Aorta (tissue), 5 donors: ENCODE measurements around the gene FAM170B. TPM values are rescaled to one million over a fixed set of nuclear protein-coding genes. Genes with fewer than 3 reads are reported as not detected.

ENCODE experiments used
- ATAC-seq: fragments of 200-7000 bp; cut with Tn5 transposase; one replicate; pipeline ENCODE4 v1.9.1; 2022; ENCODE audit warnings: moderate library complexity; ENCODE audit not compliant: low FRiP score
- DNase-seq, 2 donors: peaks; one replicate each; pipeline ENCODE4 v3.0.0-alpha.2; 2020
- H3K27ac ChIP-seq, 2 donors: one replicate each; pipeline ENCODE4 v1.5.1; 2013; ENCODE audit warnings: low read length in 2 of 2, mild to moderate bottlenecking in 2 of 2, moderate library complexity in 2 of 2, control low read depth in 1 of 2, inconsistent platforms in 1 of 2, low read depth in 1 of 2
- H3K27me3 ChIP-seq, 2 donors: one replicate each; pipeline ENCODE4 v1.6.1; 2013; ENCODE audit warnings: control low read depth in 1 of 2, low read length in 1 of 2, mild to moderate bottlenecking in 1 of 2, moderate library complexity in 1 of 2; ENCODE audit not compliant: insufficient read depth in 2 of 2, control insufficient read depth in 1 of 2
- H3K36me3 ChIP-seq, 2 donors: one replicate each; pipeline ENCODE4 v1.6.1; 2013; ENCODE audit warnings: control low read depth in 1 of 2, low read length in 1 of 2, mild to moderate bottlenecking in 1 of 2; ENCODE audit not compliant: insufficient read depth in 2 of 2, control insufficient read depth in 1 of 2
- H3K4me1 ChIP-seq, 2 donors: one replicate each; pipeline ENCODE4 v1.6.1; 2013; ENCODE audit warnings: low read length in 2 of 2, control low read depth in 1 of 2, mild to moderate bottlenecking in 1 of 2, moderate library complexity in 1 of 2; ENCODE audit not compliant: insufficient read depth in 2 of 2, control insufficient read depth in 1 of 2
- H3K4me3 ChIP-seq, 2 donors: one replicate each; pipeline ENCODE4 v1.5.1; 2013; ENCODE audit warnings: low read length in 2 of 2, control low read depth in 1 of 2, mild to moderate bottlenecking in 1 of 2
- H3K9me3 ChIP-seq: one replicate; pipeline ENCODE4 v1.6.1; 2013; ENCODE audit warnings: mild to moderate bottlenecking, low read length; ENCODE audit not compliant: control insufficient read depth
- WGBS, 2 donors: extraction: QIAGEN DNeasy Blood & Tissue Kit; methylation state at CpG; one replicate each; pipeline ENCODE4 v1.1.7; 2013; 5-methylcytosine and 5-hydroxymethylcytosine counted together
- intact Hi-C, 2 donors: fragments of 100-400 bp; cut with DNase I; formaldehyde crosslinking; loops; one replicate each; pipeline versions ENCODE4 v1.14.2 to v1.15.0; 2022
- polyA plus RNA-seq, 2 donors: library from polyadenylated mRNA; stranded (reverse); fragments of 200-250 nt; gene quantifications; one replicate each; pipeline ENCODE4 v1.2.3, GENCODE V29; 2013
- total RNA-seq, 2 donors: library from RNA; stranded (reverse); fragmentation: NEBNext Ultra II Directional; extraction: Animal tissue kit (Norgen Biotek cat#: 25700); gene quantifications; one replicate each; pipeline ENCODE4 v1.2.1, GENCODE V29; 2021
- donor health status: healthy with polysubstance abuse.
- donor health status: Bipolar disorder and iron deficiency.
- donor health status: DM: no; HTN: no; CAD: no.
- donor health status: DM: no; HTN: no; CAD: no.
- donor health status: DM: yes; HTN: yes; CAD: no.

Gene FAM170B
- total and polyA plus RNA-seq, 4 donors = not detected

DNA sequence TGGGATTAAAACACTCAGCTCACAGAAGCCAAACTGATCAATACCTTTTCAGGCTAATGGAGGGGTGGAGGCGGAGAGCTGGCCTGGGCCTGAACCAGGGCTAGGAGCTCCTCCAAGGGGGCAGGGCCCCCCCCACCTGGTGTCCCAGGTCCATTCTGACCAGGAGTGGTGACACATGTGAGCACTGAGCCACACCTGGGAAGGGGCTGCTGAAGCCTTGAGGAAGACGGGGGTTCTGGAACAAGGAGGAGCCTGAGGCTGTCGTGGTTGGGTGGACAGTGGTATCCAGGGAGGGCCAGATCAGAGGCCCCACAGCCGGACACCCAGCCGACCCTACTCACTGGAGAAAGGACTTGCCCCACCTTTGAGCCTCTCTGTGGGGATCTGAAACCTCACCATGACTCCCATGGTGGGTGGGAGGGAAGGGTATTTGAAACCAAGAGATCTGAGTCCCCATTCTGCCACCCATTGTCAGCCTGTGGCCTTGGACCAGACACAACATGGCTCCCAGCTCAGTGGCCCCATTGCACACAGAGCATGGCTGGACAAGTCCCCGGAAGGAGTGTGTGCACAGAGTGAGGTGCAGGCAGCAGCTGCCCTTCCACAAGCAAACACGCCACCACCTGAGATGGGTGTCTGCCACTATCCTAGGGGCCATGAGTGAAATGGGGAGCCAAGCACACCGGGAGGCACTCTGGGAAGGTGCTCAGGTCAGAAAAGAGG lies 41.9 kb upstream of the FAM170B start:
- no peaks in the 10 kb centered on the region for H3K27me3 ChIP-seq
- DNase-seq = peak in 1 of 2 donors; percentile 58
- H3K9me3 ChIP-seq = no peaks in the 10 kb centered on the region
- H3K4me1 ChIP-seq = no peaks in the 10 kb centered on the region
- no peak overlapping the region for H3K4me3 ChIP-seq
- H3K27ac ChIP-seq = no peak overlapping the region
- H3K36me3 ChIP-seq = no peaks in the 10 kb centered on the region
- WGBS, 2 donors = 98% methylated on average over 8 of the region's 8 CpGs
- intact Hi-C loops = no loop called here
- no peak for ATAC-seq

DNA sequence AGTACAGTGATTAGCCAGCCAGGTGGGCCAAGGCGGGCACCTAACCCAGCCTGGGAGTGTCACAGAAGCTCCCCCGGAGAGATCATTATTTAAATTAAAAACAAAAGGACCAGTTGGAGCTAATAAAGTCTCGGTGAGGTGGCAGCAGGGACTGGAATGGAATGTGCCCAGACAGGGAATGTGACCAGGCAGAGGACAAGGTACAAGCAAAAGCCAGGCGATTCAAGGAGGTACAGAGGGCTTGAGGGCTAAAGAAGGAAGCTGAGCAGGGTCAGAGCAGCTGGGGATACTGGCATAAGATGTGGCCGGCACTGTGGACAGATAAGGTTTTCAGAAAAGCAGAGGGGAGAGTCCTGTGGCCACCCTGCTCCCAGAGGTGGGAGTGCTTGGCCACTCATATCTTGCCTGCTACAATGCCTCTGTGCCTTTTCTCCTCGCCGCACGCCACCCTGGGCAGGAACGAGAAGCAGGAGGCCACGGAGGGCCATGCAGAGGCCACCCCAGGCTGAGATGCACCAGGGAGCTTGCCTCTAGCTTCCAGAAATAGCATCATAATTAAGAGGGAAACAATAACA lies 41.2 kb upstream of the FAM170B start:
- WGBS, 2 donors = 86 to 92% methylated on average over 10 of the region's 10 CpGs
- H3K27ac ChIP-seq = no peak overlapping the region
- DNase-seq = no peak
- ATAC-seq = no peak
- intact Hi-C loops = no loop called here
- no peak overlapping the region for H3K4me3 ChIP-seq
- no peaks in the 10 kb centered on the region for H3K36me3 ChIP-seq
- H3K9me3 ChIP-seq = no peaks in the 10 kb centered on the region
- H3K27me3 ChIP-seq = no peaks in the 10 kb centered on the region
- no peaks in the 10 kb centered on the region for H3K4me1 ChIP-seq

DNA sequence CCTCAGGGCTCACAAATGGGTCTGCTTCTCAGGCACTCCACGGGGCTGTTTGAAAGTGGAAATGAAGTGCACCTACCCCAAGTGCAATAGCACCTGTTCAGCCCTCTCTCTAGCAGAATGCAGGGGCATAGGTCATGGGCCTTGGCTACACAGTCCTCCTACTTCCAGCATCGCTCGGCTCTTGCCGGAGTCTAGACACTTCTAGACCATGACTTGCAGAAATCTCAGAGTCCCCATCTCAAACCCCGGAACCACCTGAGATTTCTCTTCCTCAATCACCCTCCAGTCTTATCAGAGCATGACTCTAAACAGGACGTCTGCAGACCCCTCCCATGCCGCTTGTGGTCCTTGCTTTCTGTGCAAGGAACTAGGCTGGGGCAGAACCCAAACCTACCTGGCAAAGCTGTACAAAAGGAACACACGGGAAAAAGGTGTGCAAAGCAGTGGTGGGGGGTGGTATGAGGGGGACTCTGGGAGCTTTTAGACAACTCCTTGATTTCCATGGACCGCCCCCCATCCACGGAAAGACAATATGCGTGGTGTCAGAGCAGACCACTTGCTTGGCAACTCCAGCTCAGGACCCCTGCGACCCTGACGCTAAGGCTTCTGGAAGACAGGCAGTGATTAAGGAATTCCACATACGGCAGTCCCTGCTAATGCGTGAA lies 40.6 kb upstream of the FAM170B start:
- Histone ChIP-seq H3K27me3 (no peaks in the 10 kb centered on the region), H3K4me3 (no peak overlapping the region), H3K4me1 (no peaks in the 10 kb centered on the region), H3K27ac (no peak overlapping the region), H3K36me3 (no peaks in the 10 kb centered on the region), H3K9me3 (no peaks in the 10 kb centered on the region)
- ATAC-seq (no peak), DNase-seq (no peak)
- intact Hi-C loops = no loop called here
- WGBS, 2 donors = 85 to 88% methylated on average over 15 of the region's 15 CpGs

DNA sequence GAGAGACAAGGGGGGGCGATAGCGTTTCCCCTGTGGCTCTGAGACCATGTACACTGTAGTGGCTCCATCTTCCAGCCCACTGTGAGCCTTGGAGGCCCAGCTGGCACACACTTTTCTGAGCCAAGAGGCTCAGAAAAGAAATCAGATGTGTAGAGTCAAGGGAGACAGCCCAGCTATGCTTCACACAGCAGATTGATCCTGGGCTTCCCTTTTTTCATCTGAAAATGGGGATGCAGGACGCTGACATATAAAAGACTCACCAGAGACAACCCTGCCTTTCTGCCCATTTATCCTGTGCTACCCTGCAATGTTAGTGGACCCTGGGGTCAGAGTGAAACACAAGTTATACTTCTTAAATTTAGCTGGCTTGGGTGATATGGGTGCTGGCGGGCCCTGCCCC lies 40.0 kb upstream of the FAM170B start:
- Histone ChIP-seq H3K4me1 (no peaks in the 10 kb centered on the region), H3K36me3 (no peaks in the 10 kb centered on the region), H3K9me3 (no peaks in the 10 kb centered on the region), H3K4me3 (no peak overlapping the region), H3K27me3 (no peaks in the 10 kb centered on the region), H3K27ac (no peak overlapping the region)
- intact Hi-C loops = no loop called here
- no peak for DNase-seq
- 83 to 84% methylated on average over 4 of the region's 4 CpGs for WGBS, 2 donors
- ATAC-seq = no peak

DNA sequence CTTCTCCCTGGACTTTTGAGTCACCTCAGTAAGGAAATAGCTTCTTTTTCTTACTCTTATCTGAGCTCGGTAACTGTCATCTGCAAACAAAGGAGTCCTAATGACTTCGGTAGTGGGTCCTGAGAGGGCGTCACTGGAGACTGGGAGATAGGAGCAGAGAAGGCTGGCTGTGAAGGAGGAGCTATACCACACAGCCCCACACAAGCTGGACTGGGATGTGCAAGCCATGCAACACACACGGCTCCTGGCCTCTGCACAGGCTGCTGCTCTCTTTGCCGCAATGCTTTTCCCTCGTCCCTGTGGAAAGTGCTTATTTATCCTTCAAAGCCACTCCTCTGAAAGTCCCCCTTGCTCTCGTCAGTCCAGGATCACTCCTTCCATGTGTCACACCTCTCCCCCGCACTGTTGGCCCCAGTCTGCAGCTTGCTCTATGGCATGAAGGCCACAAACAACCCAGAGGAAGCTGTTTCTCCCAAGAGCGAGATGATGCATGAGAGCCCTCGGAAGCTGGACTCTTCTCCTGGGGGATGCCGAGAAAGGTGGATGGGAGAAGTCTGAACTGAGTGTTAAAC lies 39.5 kb upstream of the FAM170B start:
- Histone ChIP-seq H3K9me3 (no peaks in the 10 kb centered on the region), H3K4me1 (no peaks in the 10 kb centered on the region), H3K27me3 (no peaks in the 10 kb centered on the region), H3K27ac (no peak overlapping the region), H3K4me3 (no peak overlapping the region), H3K36me3 (no peaks in the 10 kb centered on the region)
- ATAC-seq (no peak), DNase-seq (no peak)
- 94% methylated on average over 11 of the region's 11 CpGs for WGBS, 2 donors
- intact Hi-C loops = no loop called here

DNA sequence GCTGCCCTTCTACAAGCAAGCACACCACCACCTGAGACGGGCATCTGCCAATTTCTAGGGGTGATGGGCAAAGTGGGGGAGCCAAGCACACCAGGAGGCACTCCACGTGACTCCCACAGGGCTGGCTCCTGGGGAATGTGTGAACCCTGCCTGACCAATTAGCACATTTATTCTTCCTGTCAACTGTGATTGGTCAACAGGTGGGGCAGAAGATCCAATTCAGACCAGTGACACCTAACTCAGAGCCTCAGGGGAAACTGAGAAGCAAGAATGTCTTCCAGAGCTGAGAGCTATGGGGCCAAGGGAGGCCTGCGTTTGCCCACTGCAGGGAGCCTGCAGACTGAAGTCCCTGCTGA lies 38.9 kb upstream of the FAM170B start:
- Histone ChIP-seq H3K27me3 (no peaks in the 10 kb centered on the region), H3K27ac (no peak overlapping the region), H3K4me3 (no peak overlapping the region), H3K36me3 (no peaks in the 10 kb centered on the region), H3K4me1 (no peaks in the 10 kb centered on the region), H3K9me3 (no peaks in the 10 kb centered on the region)
- no peak for ATAC-seq
- DNase-seq = no peak
- intact Hi-C loops = no loop called here
- WGBS, 2 donors = 93 to 100% methylated on average over 3 of the region's 3 CpGs

DNA sequence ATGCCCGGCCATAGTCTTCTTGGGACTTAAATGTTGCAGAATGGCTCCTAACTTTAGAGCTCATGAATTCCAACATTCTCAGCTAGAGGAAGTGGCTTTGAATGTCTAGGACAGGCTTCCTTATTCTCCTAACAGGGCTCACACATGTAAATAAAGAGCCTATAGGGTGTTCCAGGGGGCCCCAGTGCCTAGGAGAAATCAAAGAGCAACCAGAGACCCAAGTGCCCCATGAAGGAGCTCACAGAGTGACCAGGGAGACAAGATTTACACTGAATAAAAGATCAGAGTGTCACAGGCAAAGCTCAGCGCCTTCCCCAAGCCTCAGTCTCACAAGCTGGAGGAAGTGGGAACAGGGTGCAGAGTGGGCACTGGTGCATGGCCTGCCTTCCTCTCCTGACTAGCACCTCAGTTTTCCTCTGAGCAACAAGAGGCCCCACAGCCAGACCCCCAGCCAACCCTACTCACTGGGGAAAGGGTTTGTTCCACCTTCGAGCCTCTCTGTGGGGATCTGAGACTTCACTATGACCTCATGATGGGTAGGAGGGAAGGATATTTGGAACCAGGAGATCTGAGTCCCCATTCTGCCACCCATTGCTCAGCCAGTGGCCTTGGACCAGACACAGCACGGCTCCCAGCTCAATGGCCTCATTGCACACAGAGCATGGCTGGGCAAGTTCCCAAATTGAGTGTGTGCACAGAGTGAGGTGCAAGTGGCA lies 38.4 kb upstream of the FAM170B start:
- Histone ChIP-seq H3K36me3 (no peaks in the 10 kb centered on the region), H3K4me3 (no peak overlapping the region), H3K27ac (no peak overlapping the region), H3K9me3 (no peaks in the 10 kb centered on the region), H3K4me1 (no peaks in the 10 kb centered on the region), H3K27me3 (no peaks in the 10 kb centered on the region)
- WGBS, 2 donors = 95 to 96% methylated on average over 4 of the region's 4 CpGs
- DNase-seq (no peak), ATAC-seq (no peak)
- intact Hi-C loops = no loop called here

DNA sequence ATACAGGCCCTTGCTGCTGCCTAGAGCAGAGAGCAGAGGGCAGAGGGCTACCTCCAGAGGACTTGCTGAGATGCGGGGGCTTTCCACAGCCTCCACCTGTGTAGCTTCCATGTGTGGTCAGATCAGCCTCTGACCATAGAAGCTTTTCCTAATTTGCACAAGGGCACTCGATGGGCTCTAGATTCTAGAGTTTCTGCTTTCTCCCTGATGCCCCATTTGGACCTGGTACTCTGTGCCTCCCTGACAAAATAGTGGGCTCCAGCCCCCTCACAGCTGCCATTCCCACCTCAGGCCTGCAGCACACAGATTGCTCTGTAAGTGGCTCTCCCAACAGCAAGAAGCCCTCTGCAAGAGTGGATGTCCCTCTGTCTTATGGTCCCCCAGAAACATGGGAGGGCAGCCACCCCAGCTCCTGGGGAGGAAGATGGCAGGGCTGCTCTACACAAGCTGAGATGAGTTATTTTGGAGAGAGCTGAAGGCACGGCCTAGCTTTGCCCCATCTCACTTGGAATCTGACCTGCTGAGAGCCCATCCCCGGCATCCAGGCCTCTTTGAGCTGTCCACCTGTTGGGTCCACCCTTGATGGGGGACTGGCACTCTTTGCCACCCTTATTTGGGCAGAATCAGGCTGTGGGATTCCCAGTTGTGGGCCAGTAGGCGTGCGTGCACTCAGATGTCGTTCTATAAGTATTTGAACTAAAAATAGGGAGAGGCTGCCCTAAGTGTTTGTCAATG lies 37.7 kb upstream of the FAM170B start:
- no peak for ATAC-seq
- H3K36me3 ChIP-seq = no peaks in the 10 kb centered on the region
- no peaks in the 10 kb centered on the region for H3K27me3 ChIP-seq
- WGBS, 2 donors = 82 to 85% methylated on average over 7 of the region's 7 CpGs
- no peak overlapping the region for H3K27ac ChIP-seq
- DNase-seq = no peak
- intact Hi-C loops = no loop called here
- no peaks in the 10 kb centered on the region for H3K9me3 ChIP-seq
- no peak overlapping the region for H3K4me3 ChIP-seq
- H3K4me1 ChIP-seq = no peaks in the 10 kb centered on the region
